Liver (tissue), 9 donors: ENCODE results near the gene GHRHR. TPM values are rescaled to one million over a fixed set of nuclear protein-coding genes. Genes with fewer than 3 reads are reported as not detected.

Experiments
- DNase-seq: peaks from one replicate; pipeline ENCODE4 v3.0.0-alpha.2; 2017; ENCODE audit warnings: low spot score
- H3K27ac ChIP-seq, 2 donors: one replicate each; pipeline ENCODE4 v1.7.0; 2013; ENCODE audit warnings: inconsistent platforms in 2 of 2, low read length in 2 of 2, control low read depth in 1 of 2, low read depth in 1 of 2, mild to moderate bottlenecking in 1 of 2
- H3K27me3 ChIP-seq, 4 donors: one replicate each; pipeline versions ENCODE4 v1.6.1 to v1.7.0; 2013; ENCODE audit warnings: low read length in 3 of 4, inconsistent platforms in 1 of 4, mild to moderate bottlenecking in 1 of 4, moderate library complexity in 1 of 4; ENCODE audit not compliant: control insufficient read depth in 4 of 4, insufficient read depth in 4 of 4
- H3K36me3 ChIP-seq, 4 donors: one replicate each; pipeline versions ENCODE4 v1.6.1 to v1.7.0; 2013; ENCODE audit warnings: low read length in 3 of 4, mild to moderate bottlenecking in 3 of 4, low read depth in 1 of 4, moderate library complexity in 1 of 4; ENCODE audit not compliant: control insufficient read depth in 4 of 4, insufficient read depth in 3 of 4
- H3K4me1 ChIP-seq, 4 donors: one replicate each; pipeline versions ENCODE4 v1.6.1 to v1.7.0; 2013; ENCODE audit warnings: low read length in 3 of 4, mild to moderate bottlenecking in 3 of 4, moderate library complexity in 1 of 4; ENCODE audit not compliant: control insufficient read depth in 4 of 4, insufficient read depth in 4 of 4
- H3K4me3 ChIP-seq, 3 donors: one replicate each; pipeline versions ENCODE4 v1.6.1 to v1.7.0; 2013; ENCODE audit warnings: low read length in 3 of 3, control low read depth in 1 of 3, low read depth in 1 of 3, mild to moderate bottlenecking in 1 of 3
- H3K9ac ChIP-seq, 2 donors: one replicate each; pipeline ENCODE4 v1.7.0; 2013; ENCODE audit warnings: low read length in 2 of 2, mild to moderate bottlenecking in 2 of 2, moderate library complexity in 2 of 2, control low read depth in 1 of 2, low read depth in 1 of 2
- H3K9me3 ChIP-seq, 4 donors: one replicate each; pipeline versions ENCODE4 v1.6.1 to v1.7.0; 2013; ENCODE audit warnings: low read length in 3 of 4; ENCODE audit not compliant: control insufficient read depth in 4 of 4
- EGR1 ChIP-seq, 2 donors: IDR thresholded peaks; 2 replicates each; pipeline ENCODE4 v1.6.1; 2016 to 2018; ENCODE audit warnings: antibody characterized with exemption in 2 of 2, low read depth in 2 of 2
- FOXA1 ChIP-seq: IDR thresholded peaks from 2 replicates; pipeline ENCODE4 v1.6.1; 2016; ENCODE audit warnings: antibody characterized with exemption
- FOXA2 ChIP-seq: IDR thresholded peaks from 2 replicates; pipeline ENCODE4 v1.6.1; 2016; ENCODE audit warnings: antibody characterized with exemption
- GABPA ChIP-seq, 2 donors: IDR thresholded peaks in 1 of 2; conservative IDR thresholded peaks in 1 of 2; 2 replicates each; pipeline ENCODE4 v1.6.1; 2016; ENCODE audit warnings: antibody characterized with exemption in 2 of 2, mild to moderate bottlenecking in 1 of 2, moderate library complexity in 1 of 2
- HNF4A ChIP-seq, 2 donors: conservative IDR thresholded peaks; 2 replicates each; pipeline ENCODE4 v1.6.1; 2016; ENCODE audit warnings: antibody characterized with exemption in 2 of 2, mild to moderate bottlenecking in 2 of 2
- HNF4G ChIP-seq: IDR thresholded peaks from 2 replicates; pipeline ENCODE4 v1.6.1; 2016; ENCODE audit warnings: antibody characterized with exemption
- JUND ChIP-seq, 2 donors: IDR thresholded peaks; 2 replicates each; pipeline ENCODE4 v1.6.1; 2016; ENCODE audit warnings: antibody characterized with exemption in 2 of 2
- NR2F2 ChIP-seq: IDR thresholded peaks from 2 replicates; pipeline ENCODE4 v1.6.1; 2016; ENCODE audit warnings: antibody characterized with exemption
- RAD21 ChIP-seq, 2 donors: IDR thresholded peaks; 2 replicates each; pipeline ENCODE4 v1.6.1; 2016; ENCODE audit warnings: antibody characterized with exemption in 2 of 2, mild to moderate bottlenecking in 2 of 2
- RXRA ChIP-seq, 2 donors: IDR thresholded peaks; 2 replicates each; pipeline ENCODE4 v1.6.1; 2017 to 2018; ENCODE audit warnings: antibody characterized with exemption in 2 of 2, mild to moderate bottlenecking in 1 of 2
- SP1 ChIP-seq: IDR thresholded peaks from 2 replicates; pipeline ENCODE4 v1.6.1; 2018; ENCODE audit warnings: antibody characterized with exemption, mild to moderate bottlenecking
- TAF1 ChIP-seq: conservative IDR thresholded peaks from 2 replicates; pipeline ENCODE4 v1.6.1; 2016; ENCODE audit warnings: antibody characterized with exemption, mild to moderate bottlenecking
- YY1 ChIP-seq: IDR thresholded peaks from 2 replicates; pipeline ENCODE4 v1.6.1; 2016; ENCODE audit warnings: antibody characterized with exemption, mild to moderate bottlenecking
- WGBS: extraction: QIAGEN DNeasy Blood & Tissue Kit; methylation state at CpG from one replicate; pipeline ENCODE4 v1.1.7; 2013; 5-methylcytosine and 5-hydroxymethylcytosine counted together
- polyA plus RNA-seq, 2 donors: library from polyadenylated mRNA; stranded (reverse) in 1 of 2; unstranded in 1 of 2; fragments of 200-250 nt in 1 of 2; fragments of >200 nt in 1 of 2; fragmentation: Nextera tagmentation in 1 of 2; extraction: Ambion mirVana in 1 of 2; gene quantifications; one replicate each; pipeline versions ENCODE4 v1.2.1 to v1.2.3, GENCODE V29; 2013 to 2015
- total RNA-seq, 2 donors: library from RNA; depleted of rRNA; stranded (reverse); fragments of >200 nt; gene quantifications; one replicate each; pipeline ENCODE4 v1.2.3, GENCODE V29; 2014
- TF ChIP-seq, protein P1 (sequence below): IDR thresholded peaks from 2 replicates; pipeline ENCODE4 v1.6.1; 2016; ENCODE audit warnings: antibody characterized with exemption, mild to moderate bottlenecking
- TF ChIP-seq, protein P2 (sequence below): IDR thresholded peaks from 2 replicates; pipeline ENCODE4 v1.6.1; 2016; ENCODE audit warnings: antibody characterized with exemption
- TF ChIP-seq, protein P3 (sequence below): IDR thresholded peaks from 2 replicates; pipeline ENCODE4 v1.6.1; 2016; ENCODE audit warnings: antibody characterized with exemption
- TF ChIP-seq, protein P4 (sequence below): IDR thresholded peaks from 2 replicates; pipeline ENCODE4 v1.6.1; 2016; ENCODE audit warnings: antibody characterized with exemption
- TF ChIP-seq, protein P5 (sequence below): fragments of 150-350 bp; IDR thresholded peaks from 2 replicates; pipeline ENCODE4 v1.5.1; 2017; ENCODE audit warnings: improper control_type of control experiment, low read depth, low read length; ENCODE audit not compliant: missing input control
- donor health status: healthy.
- donor health status: healthy.
- donor health status: healthy.
- donor health status: healthy.
- donor health status: healthy.

The GHRHR gene
- under 1 TPM in 1 of 2 donors, not detected in 1; 0.50 TPM for total RNA-seq
- under 1 TPM in 1 of 2 donors, not detected in 1; 0.46 TPM for polyA plus RNA-seq

DNA sequence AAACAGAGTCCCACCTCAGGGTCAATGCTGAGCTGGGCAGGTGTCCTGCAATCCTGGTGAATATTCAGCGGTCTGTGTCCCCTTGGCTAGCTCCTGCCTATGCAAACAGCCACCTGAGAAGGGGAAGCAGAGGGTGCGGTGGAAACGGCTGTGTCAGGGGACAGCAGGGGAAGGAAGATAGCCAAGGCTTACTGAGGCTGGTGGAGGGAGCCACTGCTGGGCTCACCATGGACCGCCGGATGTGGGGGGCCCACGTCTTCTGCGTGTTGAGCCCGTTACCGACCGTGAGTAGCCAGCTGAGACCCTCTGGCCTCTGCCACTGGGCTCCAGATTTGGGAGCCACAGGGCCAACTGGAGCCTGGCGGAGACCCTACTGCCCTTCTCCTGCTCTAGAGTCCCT lies at the start of gene GHRHR:
TSS of gene GHRHR (plus strand) at position 112 of the 400 bp plus-strand sequence. CDS start at position 228, 116 bp downstream.
- no peak for TF ChIP-seq TAF1
- no peak for TF ChIP-seq YY1
- no peak for TF ChIP-seq FOXA2
- TF ChIP-seq, protein P1, sequence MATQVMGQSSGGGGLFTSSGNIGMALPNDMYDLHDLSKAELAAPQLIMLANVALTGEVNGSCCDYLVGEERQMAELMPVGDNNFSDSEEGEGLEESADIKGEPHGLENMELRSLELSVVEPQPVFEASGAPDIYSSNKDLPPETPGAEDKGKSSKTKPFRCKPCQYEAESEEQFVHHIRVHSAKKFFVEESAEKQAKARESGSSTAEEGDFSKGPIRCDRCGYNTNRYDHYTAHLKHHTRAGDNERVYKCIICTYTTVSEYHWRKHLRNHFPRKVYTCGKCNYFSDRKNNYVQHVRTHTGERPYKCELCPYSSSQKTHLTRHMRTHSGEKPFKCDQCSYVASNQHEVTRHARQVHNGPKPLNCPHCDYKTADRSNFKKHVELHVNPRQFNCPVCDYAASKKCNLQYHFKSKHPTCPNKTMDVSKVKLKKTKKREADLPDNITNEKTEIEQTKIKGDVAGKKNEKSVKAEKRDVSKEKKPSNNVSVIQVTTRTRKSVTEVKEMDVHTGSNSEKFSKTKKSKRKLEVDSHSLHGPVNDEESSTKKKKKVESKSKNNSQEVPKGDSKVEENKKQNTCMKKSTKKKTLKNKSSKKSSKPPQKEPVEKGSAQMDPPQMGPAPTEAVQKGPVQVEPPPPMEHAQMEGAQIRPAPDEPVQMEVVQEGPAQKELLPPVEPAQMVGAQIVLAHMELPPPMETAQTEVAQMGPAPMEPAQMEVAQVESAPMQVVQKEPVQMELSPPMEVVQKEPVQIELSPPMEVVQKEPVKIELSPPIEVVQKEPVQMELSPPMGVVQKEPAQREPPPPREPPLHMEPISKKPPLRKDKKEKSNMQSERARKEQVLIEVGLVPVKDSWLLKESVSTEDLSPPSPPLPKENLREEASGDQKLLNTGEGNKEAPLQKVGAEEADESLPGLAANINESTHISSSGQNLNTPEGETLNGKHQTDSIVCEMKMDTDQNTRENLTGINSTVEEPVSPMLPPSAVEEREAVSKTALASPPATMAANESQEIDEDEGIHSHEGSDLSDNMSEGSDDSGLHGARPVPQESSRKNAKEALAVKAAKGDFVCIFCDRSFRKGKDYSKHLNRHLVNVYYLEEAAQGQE = no peak
- no peak for TF ChIP-seq RAD21 (IDR thresholded peaks at IDR 0.05)
- TF ChIP-seq, protein P2, sequence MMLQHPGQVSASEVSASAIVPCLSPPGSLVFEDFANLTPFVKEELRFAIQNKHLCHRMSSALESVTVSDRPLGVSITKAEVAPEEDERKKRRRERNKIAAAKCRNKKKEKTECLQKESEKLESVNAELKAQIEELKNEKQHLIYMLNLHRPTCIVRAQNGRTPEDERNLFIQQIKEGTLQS = no peak
- no peak for TF ChIP-seq RXRA (IDR thresholded peaks at IDR 0.05)
- no peak for TF ChIP-seq JUND (IDR thresholded peaks at IDR 0.05)
- TF ChIP-seq HNF4G = no peak
- TF ChIP-seq HNF4A (conservative IDR thresholded peaks at IDR 0.05) = no peak
- no peak for TF ChIP-seq GABPA (IDR thresholded peaks at IDR 0.05 in 1 of 2, conservative IDR thresholded peaks at IDR 0.05 in 1 of 2)
- TF ChIP-seq, protein P3, sequence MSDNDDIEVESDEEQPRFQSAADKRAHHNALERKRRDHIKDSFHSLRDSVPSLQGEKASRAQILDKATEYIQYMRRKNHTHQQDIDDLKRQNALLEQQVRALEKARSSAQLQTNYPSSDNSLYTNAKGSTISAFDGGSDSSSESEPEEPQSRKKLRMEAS = no peak
- no peak for TF ChIP-seq EGR1 (IDR thresholded peaks at IDR 0.05; ENCODE audit: low read depth in 2 of 2)
- no peak for TF ChIP-seq FOXA1
- no peaks in the 10 kb centered on the region for H3K27me3 ChIP-seq
- no peaks in the 10 kb centered on the region for H3K36me3 ChIP-seq
- no peak within 1 kb of the TSS for H3K27ac ChIP-seq
- no peak within 1 kb of the TSS for H3K4me3 ChIP-seq
- no peak for DNase-seq
- no peaks in the 10 kb centered on the region for H3K4me1 ChIP-seq
- whole genome bisulfite sequencing = 85% methylated on average over 11 of the region's 11 CpGs
- no peaks in the 10 kb centered on the region for H3K9me3 ChIP-seq
- H3K9ac ChIP-seq = no peak within 1 kb of the TSS

DNA sequence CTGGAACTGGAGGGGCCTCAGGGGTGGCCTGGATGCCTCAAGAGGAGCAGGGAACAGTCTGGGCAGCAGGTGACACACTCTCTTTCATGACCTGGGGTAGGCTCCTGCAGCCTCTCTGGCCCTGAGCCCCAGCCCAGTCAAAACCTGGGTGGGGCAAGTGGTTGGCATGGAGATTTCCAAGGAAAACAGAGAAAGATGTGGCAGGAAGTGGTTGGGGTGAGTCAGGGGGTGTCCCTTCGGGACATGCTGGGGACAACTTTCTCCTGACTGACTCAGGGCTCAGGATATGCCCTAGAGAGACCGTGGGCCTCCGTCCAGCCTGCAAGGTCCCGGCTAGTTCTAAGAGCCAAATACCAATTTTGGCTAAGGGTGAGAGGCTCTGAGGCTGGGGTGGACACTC lies 49.2 kb upstream of the GHRHR start:
- Histone ChIP-seq H3K9me3 (no peaks in the 10 kb centered on the region), H3K27me3 (no peaks in the 10 kb centered on the region), H3K27ac (no peak overlapping the region), H3K4me1 (no peaks in the 10 kb centered on the region), H3K36me3 (no peaks in the 10 kb centered on the region), H3K9ac (no peak overlapping the region), H3K4me3 (no peak overlapping the region)
- no peak for DNase-seq
- TF ChIP-seq FOXA2 (no peak), RXRA (IDR thresholded peaks at IDR 0.05) (no peak), GABPA (IDR thresholded peaks at IDR 0.05 in 1 of 2, conservative IDR thresholded peaks at IDR 0.05 in 1 of 2) (no peak), NR2F2 (no peak), HNF4G (no peak), RAD21 (IDR thresholded peaks at IDR 0.05) (no peak), HNF4A (conservative IDR thresholded peaks at IDR 0.05) (no peak), TAF1 (no peak), SP1 (no peak), FOXA1 (no peak), JUND (IDR thresholded peaks at IDR 0.05) (no peak), YY1 (no peak), EGR1 (IDR thresholded peaks at IDR 0.05; ENCODE audit: low read depth in 2 of 2) (no peak)
- TF ChIP-seq, protein P2 = no peak
- TF ChIP-seq, protein P4, sequence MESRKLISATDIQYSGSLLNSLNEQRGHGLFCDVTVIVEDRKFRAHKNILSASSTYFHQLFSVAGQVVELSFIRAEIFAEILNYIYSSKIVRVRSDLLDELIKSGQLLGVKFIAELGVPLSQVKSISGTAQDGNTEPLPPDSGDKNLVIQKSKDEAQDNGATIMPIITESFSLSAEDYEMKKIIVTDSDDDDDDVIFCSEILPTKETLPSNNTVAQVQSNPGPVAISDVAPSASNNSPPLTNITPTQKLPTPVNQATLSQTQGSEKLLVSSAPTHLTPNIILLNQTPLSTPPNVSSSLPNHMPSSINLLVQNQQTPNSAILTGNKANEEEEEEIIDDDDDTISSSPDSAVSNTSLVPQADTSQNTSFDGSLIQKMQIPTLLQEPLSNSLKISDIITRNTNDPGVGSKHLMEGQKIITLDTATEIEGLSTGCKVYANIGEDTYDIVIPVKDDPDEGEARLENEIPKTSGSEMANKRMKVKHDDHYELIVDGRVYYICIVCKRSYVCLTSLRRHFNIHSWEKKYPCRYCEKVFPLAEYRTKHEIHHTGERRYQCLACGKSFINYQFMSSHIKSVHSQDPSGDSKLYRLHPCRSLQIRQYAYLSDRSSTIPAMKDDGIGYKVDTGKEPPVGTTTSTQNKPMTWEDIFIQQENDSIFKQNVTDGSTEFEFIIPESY = no peak
- TF ChIP-seq, protein P1 = no peak
- TF ChIP-seq, protein P5, sequence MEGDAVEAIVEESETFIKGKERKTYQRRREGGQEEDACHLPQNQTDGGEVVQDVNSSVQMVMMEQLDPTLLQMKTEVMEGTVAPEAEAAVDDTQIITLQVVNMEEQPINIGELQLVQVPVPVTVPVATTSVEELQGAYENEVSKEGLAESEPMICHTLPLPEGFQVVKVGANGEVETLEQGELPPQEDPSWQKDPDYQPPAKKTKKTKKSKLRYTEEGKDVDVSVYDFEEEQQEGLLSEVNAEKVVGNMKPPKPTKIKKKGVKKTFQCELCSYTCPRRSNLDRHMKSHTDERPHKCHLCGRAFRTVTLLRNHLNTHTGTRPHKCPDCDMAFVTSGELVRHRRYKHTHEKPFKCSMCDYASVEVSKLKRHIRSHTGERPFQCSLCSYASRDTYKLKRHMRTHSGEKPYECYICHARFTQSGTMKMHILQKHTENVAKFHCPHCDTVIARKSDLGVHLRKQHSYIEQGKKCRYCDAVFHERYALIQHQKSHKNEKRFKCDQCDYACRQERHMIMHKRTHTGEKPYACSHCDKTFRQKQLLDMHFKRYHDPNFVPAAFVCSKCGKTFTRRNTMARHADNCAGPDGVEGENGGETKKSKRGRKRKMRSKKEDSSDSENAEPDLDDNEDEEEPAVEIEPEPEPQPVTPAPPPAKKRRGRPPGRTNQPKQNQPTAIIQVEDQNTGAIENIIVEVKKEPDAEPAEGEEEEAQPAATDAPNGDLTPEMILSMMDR = no peak
- TF ChIP-seq, protein P3 = no peak
- 78% methylated on average over 4 of the region's 4 CpGs for whole genome bisulfite sequencing
